NCI-H510A (cell line): ENCODE measurements around the gene SLC6A3.
"Not testable (repeated sequence)": the region's sequence is repeated elsewhere in the genome, so short reads cannot be mapped to it uniquely, and the experiment has no call there.

Source experiments
- DNase-seq: peaks from one replicate; lab custom pipeline; 2025; lab: John Stamatoyannopoulos, UW

The SLC6A3 gene

DNA sequence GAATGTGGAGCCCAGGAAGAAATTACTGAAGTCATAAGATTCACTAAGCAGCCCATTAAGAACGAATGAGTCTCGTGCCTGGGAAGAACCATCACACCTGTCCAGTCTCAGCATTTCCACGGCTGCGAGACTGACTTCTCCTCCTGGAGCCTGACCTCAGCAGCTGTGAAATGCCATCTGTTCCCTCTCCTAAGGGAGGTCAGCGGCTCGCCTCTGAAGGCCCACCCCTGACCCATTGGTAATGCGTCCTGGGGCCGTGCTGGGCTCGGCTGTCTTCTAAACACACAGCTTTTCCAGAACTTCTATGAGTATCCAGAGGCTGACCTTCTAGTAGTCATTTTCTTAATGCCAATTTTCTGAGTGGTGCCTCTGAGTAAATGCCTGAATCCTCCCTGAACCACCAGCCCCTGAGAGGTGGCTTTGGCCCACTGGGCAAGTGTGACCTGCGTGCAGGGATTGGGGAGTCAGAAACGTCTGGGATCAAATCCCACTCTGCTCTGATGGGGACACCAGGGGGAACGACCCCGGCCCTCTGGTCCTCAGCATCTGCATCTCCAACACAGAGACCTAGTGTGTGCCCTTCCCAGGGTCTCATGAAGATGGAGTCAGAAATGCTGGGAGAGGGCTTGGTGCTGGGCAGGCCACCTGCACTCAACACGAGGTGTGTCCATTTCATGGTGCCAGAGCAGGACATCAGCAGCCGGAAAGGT lies 5.7 kb downstream of the SLC6A3 start:
- no peak for DNase-seq

DNA sequence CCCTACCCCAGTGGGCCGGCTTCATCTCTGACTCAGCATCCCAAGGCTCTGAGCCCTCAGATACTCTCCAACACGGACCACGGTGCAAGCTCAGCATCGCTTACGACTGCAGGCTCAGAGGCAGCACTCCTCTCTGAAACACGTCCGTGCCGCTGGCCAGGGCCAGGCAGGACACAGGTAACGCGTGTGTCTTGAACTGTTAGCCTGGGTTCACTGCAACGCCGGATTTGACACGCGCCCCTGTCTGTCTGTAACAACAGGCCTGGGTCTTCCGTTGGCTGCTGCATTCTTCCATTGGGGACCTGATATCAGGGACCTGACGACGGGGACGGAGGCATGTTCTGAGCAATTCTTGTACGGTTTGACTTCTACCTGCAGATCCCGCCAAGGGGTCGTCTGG lies 6.4 kb downstream of the SLC6A3 start:
- DNase-seq: no peak

DNA sequence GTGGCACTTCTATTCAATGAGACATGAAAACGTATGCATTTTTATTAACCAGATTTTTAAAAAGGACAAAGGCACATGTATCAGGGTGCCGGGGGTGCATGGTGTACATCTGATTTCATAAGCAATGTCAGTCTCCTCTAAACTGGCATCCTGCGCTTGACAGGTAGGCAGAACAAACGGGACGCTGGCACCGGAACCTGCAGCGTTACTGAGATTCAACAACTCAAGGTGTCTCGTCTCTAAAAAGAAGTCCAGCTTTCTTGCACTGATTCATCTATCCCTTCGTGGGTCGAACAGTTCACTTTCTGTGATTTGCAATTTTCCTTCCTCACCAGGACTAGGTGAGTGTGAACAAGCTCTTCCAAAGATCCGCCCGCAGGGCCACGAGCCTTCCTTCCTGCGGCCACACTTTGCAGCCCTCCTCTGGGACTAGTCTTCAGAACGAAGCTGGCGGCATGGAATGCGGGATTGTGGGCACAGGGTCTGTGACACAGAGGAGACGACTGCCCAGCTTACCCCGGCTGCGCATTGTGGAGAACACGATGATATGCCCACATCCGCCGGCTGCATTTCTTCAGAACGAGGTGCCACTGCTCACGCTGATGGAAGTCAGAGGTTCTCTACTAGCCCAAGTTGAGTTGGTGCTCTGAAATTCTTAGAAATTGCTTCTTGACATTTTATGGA lies 7.2 kb downstream of the SLC6A3 start:
- no peak for DNase-seq

DNA sequence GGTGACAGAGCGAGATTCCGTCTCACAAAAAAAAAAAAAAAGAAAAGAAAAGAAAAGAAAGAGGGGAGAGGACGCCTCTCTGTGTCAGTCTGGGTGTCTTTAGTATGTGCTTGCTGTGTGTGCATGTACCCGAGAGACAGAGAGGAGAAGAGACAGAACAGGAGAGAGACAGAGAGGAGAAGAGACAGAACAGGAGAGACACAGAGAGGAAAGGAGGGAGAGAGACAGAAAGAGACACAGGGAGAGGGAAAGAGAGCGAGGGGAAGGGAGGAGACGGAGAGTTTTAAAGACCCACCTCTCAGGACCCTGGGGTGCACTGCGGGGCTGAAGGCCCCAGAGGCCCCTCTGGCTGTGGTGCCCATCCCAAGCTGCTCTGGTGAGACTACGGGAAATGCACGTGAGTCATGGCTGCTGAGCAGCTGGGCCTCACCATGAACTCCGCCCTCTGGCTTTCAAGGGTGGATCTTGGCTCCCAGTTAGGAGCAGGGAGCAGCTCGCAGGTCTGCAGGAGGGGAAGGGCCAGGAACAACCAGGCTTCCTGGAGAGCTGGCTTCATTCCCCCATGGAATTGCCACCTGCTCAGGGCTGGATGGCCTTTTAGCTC lies 7.9 kb downstream of the SLC6A3 start:
- no peak for DNase-seq

DNA sequence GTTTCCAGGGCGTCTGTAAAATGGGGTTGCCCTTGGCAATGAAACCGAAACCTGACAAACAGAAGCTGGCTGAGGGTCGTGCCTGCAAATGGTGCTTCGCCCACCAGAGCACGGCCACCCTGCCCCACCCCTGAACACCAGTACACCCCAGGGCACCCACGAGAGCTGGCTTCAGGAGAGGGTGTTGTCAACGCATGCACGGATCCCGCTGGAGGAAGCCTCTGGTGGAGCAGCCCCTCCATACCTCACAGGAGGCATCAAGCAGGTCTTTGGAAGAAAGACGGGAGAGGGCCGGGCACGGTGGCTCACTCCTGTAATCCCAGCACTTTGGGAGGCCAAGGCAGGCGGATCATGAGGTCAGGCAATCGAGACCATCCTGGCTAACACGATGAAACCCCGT lies 8.6 kb downstream of the SLC6A3 start:
- DNase-seq: no peak

DNA sequence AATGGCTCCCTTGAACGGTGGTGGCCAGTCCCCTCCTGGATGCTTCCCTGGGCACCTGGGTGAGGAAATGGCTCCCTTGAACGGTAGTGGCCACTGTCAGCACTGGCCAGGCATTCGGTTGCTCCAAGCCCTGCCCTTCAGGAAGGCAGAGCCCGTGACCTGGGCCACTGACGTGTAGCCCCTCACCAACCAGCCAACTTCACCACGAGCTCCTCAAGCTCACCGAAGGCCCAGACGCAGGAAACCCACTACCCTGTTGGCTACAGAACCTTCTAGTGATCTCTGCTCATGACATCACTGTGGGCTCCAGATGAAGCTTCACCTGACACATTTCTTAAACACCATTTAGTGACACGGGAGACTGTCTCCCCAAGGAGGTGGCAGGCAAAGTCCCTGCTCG lies 9.2 kb downstream of the SLC6A3 start:
- DNase-seq: no peak

DNA sequence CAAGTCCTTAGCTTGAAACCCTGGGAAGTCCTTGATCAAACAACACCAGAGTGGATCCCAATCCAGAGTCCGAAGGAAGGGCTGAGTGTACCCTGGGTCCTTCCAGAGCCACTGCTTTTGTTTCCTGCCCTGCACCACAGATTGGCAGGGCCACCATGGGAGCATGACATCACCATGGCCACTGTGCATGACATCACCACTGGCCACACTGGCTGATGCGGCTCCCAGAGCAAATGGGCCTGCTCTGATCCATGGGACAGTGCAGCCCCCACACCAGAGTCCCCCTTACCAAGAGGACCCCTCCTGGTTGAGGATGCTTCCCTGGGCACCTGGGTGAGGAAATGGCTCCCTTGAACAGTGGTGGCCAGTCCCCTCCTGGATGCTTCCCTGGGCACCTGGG lies 9.9 kb downstream of the SLC6A3 start:
- DNase-seq: no peak

DNA sequence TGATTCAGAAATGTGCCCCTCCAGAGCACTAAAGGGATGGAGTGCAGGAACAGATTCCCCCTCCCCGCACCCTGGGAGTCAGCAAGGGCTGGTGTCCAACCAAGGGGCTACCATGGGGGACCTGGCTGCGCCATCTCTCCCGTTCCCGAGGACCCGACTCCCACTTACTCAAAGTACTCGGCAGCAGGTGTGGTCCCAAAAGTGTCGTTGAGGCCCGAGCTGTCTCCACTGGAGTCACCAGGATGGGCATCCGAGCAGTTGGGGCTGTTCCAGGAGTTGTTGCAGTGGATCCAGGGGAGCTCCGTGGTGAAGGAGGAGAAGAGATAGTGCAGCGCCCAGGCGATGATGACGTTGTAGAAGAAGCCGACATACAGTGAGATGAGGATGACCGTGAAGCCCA lies 12.9 kb downstream of the SLC6A3 start:
- DNase-seq: no peak

DNA sequence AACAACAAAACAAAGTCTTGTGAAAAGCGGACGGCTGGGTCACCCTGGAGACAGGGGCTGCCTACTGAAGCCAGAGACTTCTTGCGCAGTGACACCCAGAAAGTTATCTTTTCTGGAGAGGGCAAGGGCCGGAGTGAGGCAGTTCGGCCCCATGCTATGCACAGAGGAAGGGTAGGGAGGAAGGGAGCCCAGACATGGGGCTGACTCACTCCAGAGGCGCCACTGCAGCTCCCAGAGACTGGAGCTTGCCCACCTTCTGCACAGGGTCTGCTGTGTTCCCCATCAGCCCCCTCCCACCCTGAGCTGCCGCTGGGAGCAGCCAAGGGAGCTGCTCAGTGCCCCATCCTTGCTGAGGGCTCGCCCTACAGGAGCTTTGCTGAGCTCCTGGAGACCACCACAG lies 13.3 kb downstream of the SLC6A3 start:
- DNase-seq: no peak

DNA sequence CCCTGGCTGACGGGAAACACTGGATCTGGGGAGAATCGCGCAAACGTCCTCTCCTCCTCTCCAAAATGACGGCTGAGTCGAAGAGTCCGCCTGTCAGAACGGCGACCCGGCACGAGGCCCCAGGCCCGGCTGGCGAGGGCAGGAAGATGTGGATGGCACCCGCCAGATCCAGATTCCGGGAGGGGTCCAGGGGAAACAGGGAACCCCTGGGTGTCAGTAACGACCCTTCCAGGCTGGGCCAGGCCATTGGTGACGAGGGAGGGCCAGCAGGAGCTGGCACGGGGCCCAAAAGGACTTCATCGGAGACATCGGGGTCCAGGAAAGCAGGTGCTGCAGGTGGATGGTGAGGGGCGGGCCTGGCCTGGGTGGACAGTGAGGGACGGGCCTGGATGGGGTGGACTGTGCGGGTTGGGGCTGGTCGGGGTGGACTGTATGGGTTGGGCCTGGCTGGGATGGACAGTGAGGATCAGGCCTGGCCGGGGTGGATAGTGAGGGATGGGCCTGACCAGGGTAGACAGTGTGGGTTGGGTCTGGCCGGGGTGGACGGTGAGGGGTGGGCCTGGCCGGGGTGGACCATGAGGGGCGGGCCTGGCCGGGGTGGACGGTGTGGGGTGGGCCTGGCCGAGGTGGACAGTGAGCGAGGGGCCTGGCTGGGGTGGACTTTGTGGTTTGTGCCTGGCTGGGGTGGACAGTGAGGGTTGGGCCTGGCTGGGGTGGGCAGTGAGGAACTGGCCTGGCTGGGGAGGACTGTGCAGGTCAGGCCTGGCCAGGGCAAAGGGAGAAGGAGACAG lies 14.0 kb downstream of the SLC6A3 start:
- DNase-seq: no peak

DNA sequence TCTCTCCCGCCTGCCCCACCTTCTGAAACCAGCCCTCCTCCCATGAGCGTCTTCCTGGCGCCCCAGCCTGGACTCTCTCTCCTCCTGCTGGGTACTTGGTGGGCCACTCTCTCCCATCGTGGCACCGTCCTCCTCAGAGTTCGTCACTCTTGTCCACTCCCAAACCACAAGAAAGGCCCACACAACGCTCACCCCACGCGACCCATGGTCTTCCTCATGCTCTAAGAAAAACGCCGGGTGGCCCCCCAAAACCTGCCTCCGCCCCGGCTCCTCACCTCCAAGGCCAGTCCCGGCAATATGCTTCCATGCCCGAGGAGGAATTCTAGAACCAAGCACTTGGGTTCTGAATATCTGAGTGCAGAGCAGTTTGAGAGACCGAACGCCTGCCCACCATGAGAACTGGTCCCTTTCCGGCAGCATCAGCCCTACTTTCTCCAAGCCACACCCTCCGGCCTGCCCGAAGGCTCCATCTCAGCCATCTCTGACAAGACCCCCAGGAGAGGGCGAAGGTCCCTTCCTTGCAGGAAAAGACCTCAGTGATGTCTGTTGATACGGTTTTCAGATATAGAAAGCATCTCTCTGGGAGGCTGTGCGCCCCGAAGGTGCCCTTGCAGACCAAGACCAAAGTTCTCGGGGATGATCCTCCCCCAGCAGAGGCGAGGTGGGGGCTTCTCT lies 15.0 kb downstream of the SLC6A3 start:
- no peak for DNase-seq

DNA sequence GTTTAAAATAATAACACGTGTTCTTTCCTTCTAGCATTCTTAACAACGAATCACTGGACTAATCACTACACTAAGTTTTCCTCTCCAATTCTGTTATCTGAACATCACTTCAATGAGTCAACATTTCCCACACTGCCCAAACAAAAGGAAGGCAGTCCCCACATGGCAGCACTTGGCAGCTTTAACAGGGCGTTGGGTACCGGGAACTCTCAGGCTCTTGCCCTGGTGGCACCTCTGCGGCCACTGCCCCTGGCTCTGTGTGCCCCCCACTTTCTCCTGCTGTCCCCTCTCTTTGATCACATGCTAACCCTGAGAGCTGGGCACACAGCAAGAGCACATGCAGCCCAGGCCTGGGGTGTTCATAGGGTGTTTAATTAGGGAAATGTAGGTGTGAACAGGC lies 15.7 kb downstream of the SLC6A3 start:
- DNase-seq: no peak

DNA sequence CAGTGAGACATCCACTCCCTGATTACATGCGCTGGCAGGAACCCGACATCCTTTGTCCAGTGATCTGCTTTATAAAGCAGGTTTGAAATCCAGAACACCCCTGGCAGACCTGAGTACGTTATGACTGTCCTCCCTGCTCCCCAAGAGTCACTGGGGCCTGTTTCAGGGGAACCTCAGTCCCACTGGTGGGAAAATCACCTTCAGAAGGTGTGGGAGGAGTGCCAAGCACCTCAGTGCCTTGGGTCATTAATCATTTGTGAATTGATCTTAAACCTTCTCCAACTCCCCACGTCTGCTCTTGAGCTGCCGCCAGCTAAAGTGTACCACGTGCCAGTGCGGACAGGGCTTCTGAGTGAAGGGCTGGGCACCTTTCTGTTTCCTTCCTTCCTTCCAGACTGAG lies 16.2 kb downstream of the SLC6A3 start:
- DNase-seq: no peak

DNA sequence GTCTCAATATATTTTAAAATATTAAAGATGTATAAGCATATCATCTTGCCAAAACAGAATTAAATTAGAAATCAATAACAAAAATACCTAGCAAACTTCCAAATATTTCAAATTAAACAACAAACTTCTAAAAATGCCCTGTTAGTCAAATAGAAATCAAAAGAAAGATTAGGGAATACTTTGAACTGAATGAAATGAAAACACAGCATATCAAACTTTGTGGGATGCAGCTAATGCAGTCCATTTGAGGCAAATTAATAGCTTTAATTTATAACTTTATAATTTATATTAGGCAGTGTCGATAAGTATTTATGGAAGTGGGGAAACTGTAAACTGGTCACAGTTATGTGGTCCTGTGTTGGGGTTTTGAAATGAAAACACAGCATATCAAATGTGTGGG lies 17.1 kb downstream of the SLC6A3 start:
- DNase-seq: no peak

DNA sequence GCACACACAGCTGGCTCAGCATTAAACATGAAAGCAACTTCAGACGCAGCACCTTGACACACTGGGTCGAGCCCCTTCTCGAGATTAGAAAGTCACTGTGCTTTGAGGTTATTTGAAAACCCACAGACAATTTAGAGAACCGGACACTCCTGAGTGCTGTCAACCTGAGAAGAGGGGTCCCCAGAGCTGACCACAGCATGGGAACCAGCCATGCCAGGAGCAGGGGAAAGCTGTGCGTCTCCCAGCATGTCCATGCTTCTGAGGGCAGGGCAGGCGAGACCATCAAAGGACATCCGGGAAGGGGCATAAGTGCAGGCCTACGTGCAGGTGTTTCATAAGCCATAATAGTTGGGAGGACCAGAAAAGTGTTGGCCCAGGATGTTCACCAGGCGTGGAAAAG lies 20.5 kb downstream of the SLC6A3 start:
- DNase-seq: no peak

DNA sequence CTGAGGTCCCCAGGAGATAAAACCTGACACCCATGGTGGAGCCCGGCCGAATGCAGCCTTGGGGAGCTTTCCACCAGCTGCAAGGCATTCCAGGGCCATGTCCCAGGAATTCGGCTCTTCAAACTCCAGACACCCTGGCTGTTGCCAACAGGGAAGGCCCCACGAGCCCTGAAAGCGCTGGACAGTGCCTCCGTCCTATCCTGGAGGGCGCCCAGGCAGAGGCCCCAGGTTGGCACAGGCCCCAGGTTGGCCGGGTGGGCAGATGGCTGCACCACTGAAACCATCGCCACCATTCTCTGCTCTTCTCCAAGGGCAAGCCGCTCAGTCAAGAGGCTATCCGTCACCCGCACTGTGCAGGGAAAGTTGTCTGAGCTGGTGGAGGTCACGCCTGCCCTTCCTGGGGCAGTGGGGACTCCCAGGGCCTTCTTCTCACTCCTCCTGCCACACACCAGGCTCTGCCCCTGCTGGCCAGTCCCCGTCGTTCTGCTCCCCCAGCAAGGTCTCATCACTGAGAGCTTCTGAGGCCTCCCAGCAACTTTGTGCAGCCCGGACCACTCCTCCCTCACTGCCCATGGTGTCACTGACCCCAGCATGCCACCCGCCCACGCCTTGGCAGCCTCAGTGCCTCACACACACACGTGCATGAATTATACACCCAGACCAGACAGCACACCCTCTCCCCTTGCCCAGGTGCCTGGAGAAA lies 21.2 kb downstream of the SLC6A3 start:
- DNase-seq: no peak

DNA sequence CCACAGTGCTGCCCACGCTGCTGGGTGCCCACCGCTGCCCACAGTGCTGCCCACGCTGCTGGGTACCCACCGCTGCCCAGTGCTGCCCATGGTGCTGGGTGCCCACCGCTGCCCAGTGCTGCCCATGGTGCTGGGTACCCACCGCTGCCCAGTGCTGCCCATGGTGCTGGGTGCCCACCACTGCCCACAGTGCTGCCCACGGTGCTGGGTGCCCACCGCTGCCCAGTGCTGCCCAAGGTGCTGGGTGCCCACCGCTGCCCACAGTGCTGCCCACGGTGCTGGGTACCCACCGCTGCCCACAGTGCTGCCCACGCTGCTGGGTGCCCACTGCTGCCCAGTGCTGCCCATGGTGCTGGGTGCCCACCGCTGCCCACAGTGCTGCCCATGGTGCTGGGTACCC lies 22.7 kb downstream of the SLC6A3 start:
- DNase-seq: not testable (repeated sequence)

DNA sequence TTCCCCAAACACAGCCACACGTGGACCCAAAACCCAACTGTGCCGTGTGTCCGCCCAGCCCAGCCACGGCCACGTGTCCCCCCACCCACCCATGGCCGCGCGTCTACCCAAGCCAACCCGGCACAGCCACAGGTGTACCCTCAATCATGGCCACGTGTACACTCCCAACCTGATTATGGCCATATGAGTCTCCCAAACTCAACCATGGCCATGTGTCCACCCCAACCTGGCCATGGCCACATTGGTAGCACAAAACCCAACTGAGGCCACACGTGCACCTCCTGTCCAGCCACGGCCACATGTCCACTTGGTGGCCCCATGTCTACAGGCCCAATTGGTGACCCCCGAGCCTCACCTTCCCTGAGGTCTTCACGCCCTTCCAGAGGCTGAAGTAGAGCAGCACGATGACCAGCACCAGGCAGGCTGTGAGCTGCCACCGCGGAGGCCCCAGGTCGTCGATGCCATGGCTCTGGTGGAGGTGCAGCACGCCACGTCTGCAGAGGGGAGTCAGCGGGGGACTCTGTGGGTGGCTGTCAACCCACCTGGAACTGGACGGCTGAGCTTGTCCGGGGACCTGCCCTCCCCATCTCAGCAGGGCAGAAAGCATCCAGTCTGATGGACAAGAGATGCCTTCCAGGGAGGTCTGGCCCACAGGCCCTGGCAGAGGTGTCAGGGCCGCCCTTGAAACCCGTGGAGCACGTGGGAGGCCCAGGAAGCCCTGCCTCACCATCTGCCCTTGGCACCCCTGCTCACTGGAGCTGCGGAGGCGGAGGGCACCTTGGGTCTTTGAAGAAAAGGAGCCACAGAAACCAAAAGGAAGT lies 23.5 kb downstream of the SLC6A3 start:
- DNase-seq: no peak

DNA sequence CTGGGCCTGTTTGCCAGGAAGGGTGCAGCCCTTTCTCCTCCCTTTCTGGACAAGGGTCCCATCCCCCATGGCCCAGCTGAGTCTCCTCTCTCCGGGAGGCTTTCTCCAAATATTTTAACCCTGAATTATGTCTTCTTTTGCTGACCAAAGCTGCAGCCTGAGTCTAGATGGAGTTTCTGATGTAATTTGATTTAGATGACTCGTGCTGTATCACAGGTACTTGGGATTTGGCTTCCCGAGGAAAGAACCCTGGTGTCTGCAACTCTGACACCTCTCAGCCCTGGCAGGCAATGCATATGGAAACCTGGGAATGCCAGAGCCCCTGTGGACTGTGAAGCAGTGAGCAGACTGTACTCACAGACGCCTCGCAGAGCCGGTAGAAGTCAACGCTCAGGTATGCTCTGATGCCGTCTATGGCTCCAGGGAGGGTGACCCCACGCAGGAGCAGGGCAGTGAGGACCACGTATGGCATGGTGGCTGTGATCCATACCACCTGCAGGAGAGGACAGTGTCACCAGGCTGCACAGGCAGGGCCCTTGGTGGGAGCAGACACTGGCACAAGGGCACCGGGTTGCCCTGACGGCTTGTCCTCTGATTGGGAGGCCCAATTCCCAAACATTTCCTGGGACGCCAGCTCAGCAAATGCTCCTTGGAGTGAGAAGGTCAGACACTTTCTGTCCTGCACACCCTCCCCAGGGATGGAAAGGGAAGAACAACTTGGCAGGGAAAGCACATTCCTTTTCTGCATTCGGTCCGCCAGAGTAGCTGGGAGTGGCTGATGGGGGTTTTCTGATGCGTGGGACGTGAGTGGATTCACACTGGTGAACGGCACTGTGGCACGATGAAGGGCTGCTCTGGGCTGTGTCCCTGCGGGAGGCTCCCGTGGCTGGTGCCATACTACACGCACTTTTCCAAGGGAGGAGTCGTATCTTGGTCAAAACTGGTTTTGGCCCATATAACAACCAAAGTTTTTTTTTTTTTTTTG lies 24.7 kb downstream of the SLC6A3 start:
- DNase-seq: no peak
